Measurements from ENCODE around the gene PLCXD3.
"Not testable (repeated sequence)": the region's sequence is repeated elsewhere in the genome, so short reads cannot be mapped to it uniquely, and the experiment has no call there.

PLCXD3 gene

GRCh38 chr5:41510176-41510831, at the start of gene PLCXD3:
PLCXD3 (minus strand) TSS chr5:41510601; CDS start chr5:41510526, 75 bp downstream.
- ATAC-seq = no peak

GRCh38 chr5:41559184-41559583, 48.8 kb upstream of the PLCXD3 start:
- no peak for ATAC-seq

- ATAC-seq = no peak
Measured at GRCh38 chr5:41558295-41558694, 47.9 kb upstream of the PLCXD3 start.

GRCh38 chr5:41547991-41548390, 37.6 kb upstream of the PLCXD3 start:
- no peak for ATAC-seq

GRCh38 chr5:41542183-41542582, 31.8 kb upstream of the PLCXD3 start:
- no peak for ATAC-seq

GRCh38 chr5:41539454-41539853, 29.1 kb upstream of the PLCXD3 start:
- no peak for ATAC-seq

GRCh38 chr5:41537581-41537980, 27.2 kb upstream of the PLCXD3 start:
- ATAC-seq = no peak

GRCh38 chr5:41532485-41532884, 22.1 kb upstream of the PLCXD3 start:
- no peak for ATAC-seq

- no peak for ATAC-seq
Measured at GRCh38 chr5:41527201-41527779, 16.9 kb upstream of the PLCXD3 start.

- no peak for ATAC-seq
Measured at GRCh38 chr5:41526699-41527098, 16.3 kb upstream of the PLCXD3 start.

- no peak for ATAC-seq
Measured at GRCh38 chr5:41524174-41524573, 13.8 kb upstream of the PLCXD3 start.

- no peak for ATAC-seq
Measured at GRCh38 chr5:41522193-41522786, 11.9 kb upstream of the PLCXD3 start.

- no peak for ATAC-seq
Measured at GRCh38 chr5:41519801-41520200, 9.4 kb upstream of the PLCXD3 start.

GRCh38 chr5:41517909-41518308, 7.5 kb upstream of the PLCXD3 start:
- ATAC-seq = no peak

GRCh38 chr5:41511241-41511640, 840 bp upstream of the PLCXD3 start:
- ATAC-seq = no peak

GRCh38 chr5:41509399-41510175, 814 bp downstream of the PLCXD3 start:
- no peak for ATAC-seq

- ATAC-seq = no peak
Measured at GRCh38 chr5:41508696-41509398, 1.6 kb downstream of the PLCXD3 start.

- ATAC-seq = no peak
Measured at GRCh38 chr5:41508186-41508585, 2.2 kb downstream of the PLCXD3 start.

GRCh38 chr5:41507501-41507900, 2.9 kb downstream of the PLCXD3 start:
- no peak for ATAC-seq

GRCh38 chr5:41503860-41504259, 6.5 kb downstream of the PLCXD3 start:
- ATAC-seq = no peak

GRCh38 chr5:41503310-41503709, 7.1 kb downstream of the PLCXD3 start:
- no peak for ATAC-seq

GRCh38 chr5:41493490-41494126, 16.8 kb downstream of the PLCXD3 start:
- not testable (repeated sequence) for ATAC-seq
